Astrocyte (in vitro differentiated cells and primary cell): ENCODE measurements around the gene POLG. TPM values are rescaled to one million over a fixed set of nuclear protein-coding genes. Genes with fewer than 3 reads are reported as not detected.

Experiments used
- DNase-seq: peaks from one replicate; pipeline ENCODE4 v3.0.0-alpha.2; 2010; ENCODE audit warnings: low read depth
- FAIRE-seq: peaks from 2 replicates; lab custom pipeline; 2011; peaks lifted over from hg19 to GRCh38; lab: Jason Lieb, UNC
- H2AFZ ChIP-seq: 2 replicates; pipeline ENCODE4 v1.6.0; 2012; ENCODE audit warnings: low read depth, low read length, inconsistent platforms
- H3K27ac ChIP-seq: 2 replicates; pipeline ENCODE4 v1.5.1; 2011; ENCODE audit warnings: low read depth, low read length, inconsistent platforms
- H3K27me3 ChIP-seq: 2 replicates; pipeline ENCODE4 v1.6.0; 2011; ENCODE audit warnings: low read length, inconsistent platforms; ENCODE audit not compliant: insufficient read depth
- H3K36me3 ChIP-seq: 2 replicates; pipeline ENCODE4 v1.5.1; 2011; ENCODE audit warnings: low read length, inconsistent platforms; ENCODE audit not compliant: insufficient read depth
- H3K4me1 ChIP-seq: 2 replicates; pipeline ENCODE4 v1.5.1; 2011; ENCODE audit warnings: low read length, inconsistent platforms; ENCODE audit not compliant: insufficient read depth
- H3K4me2 ChIP-seq: 2 replicates; pipeline ENCODE4 v1.6.0; 2012; ENCODE audit warnings: low read length, inconsistent platforms
- H3K4me3 ChIP-seq: 2 replicates; pipeline ENCODE4 v1.5.1; 2011; ENCODE audit warnings: low read depth, mild to moderate bottlenecking, low read length, inconsistent platforms; ENCODE audit not compliant: insufficient read depth
- H3K79me2 ChIP-seq: 2 replicates; pipeline ENCODE4 v1.6.0; 2012; ENCODE audit warnings: mild to moderate bottlenecking, low read length, inconsistent platforms; ENCODE audit not compliant: insufficient read depth
- H3K9ac ChIP-seq: 2 replicates; pipeline ENCODE4 v1.6.0; 2012; ENCODE audit warnings: mild to moderate bottlenecking, low read length, inconsistent platforms
- H3K9me3 ChIP-seq: 2 replicates; pipeline ENCODE4 v1.5.1; 2012; ENCODE audit warnings: low read depth, mild to moderate bottlenecking, low read length, inconsistent platforms; ENCODE audit not compliant: insufficient read depth
- H4K20me1 ChIP-seq: 2 replicates; pipeline ENCODE4 v1.6.0; 2012; ENCODE audit warnings: low read length, inconsistent platforms; ENCODE audit not compliant: insufficient read depth
- H3K27ac Mint-ChIP-seq: one replicate; pipeline ENCODE4 v1.8.0; 2021; ENCODE audit warnings: mild to moderate bottlenecking, mixed read lengths; ENCODE audit not compliant: unreplicated experiment
- H3K27me3 Mint-ChIP-seq: one replicate; pipeline ENCODE4 v1.8.0; 2021; ENCODE audit warnings: low read depth, mixed read lengths; ENCODE audit not compliant: unreplicated experiment
- H3K36me3 Mint-ChIP-seq: one replicate; pipeline ENCODE4 v1.8.0; 2021; ENCODE audit warnings: low read depth, mixed read lengths; ENCODE audit not compliant: unreplicated experiment
- H3K4me1 Mint-ChIP-seq: one replicate; pipeline ENCODE4 v1.8.0; 2021; ENCODE audit warnings: low read depth, mixed read lengths; ENCODE audit not compliant: unreplicated experiment
- H3K4me3 Mint-ChIP-seq: one replicate; pipeline ENCODE4 v1.8.0; 2021; ENCODE audit warnings: mild to moderate bottlenecking, moderate library complexity, mixed read lengths; ENCODE audit not compliant: unreplicated experiment
- H3K9me3 Mint-ChIP-seq: one replicate; pipeline ENCODE4 v1.8.0; 2021; ENCODE audit warnings: mild to moderate bottlenecking, mixed read lengths; ENCODE audit not compliant: unreplicated experiment
- EZH2 ChIP-seq: IDR thresholded peaks from 2 replicates; pipeline ENCODE4 v1.6.1; 2012; ENCODE audit warnings: mild to moderate bottlenecking, low read length, inconsistent platforms; ENCODE audit not compliant: insufficient read depth
- total RNA-seq: library from RNA; stranded (reverse); gene quantifications from 2 replicates; pipeline ENCODE4 v1.2.1, GENCODE V29; 2021
- TF ChIP-seq, protein P1 (sequence below): IDR thresholded peaks from 2 replicates; pipeline ENCODE4 v1.5.1; 2011; ENCODE audit warnings: low read depth, mild to moderate bottlenecking, inconsistent platforms, low read length, moderate library complexity; ENCODE audit not compliant: insufficient read depth

Gene POLG
- total RNA-seq, 1 donor from 2014 or later, result 54.4 TPM

- Histone ChIP-seq H3K9me3 (no peaks in the 10 kb centered on the region), H3K27me3 (peaks cover 84% of the 10 kb centered on the region), H2AFZ (no peak overlapping the region), H3K9ac (no peak overlapping the region), H3K4me2 (peak overlapping the region; percentile 95), H3K36me3 (no peaks in the 10 kb centered on the region), H4K20me1 (peaks cover 9% of the 10 kb centered on the region), H3K4me3 (no peak overlapping the region), H3K4me1 (no peaks in the 10 kb centered on the region), H3K79me2 (no peaks in the 10 kb centered on the region), H3K27ac (no peak overlapping the region)
- H3K36me3 Mint-ChIP-seq, result no peaks in the 10 kb centered on the region
- no peak overlapping the region for H3K4me3 Mint-ChIP-seq
- H3K4me1 Mint-ChIP-seq, result no peaks in the 10 kb centered on the region
- peaks cover 1% of the 10 kb centered on the region for H3K9me3 Mint-ChIP-seq
- no peak overlapping the region for H3K27ac Mint-ChIP-seq
- TF ChIP-seq, protein P1, sequence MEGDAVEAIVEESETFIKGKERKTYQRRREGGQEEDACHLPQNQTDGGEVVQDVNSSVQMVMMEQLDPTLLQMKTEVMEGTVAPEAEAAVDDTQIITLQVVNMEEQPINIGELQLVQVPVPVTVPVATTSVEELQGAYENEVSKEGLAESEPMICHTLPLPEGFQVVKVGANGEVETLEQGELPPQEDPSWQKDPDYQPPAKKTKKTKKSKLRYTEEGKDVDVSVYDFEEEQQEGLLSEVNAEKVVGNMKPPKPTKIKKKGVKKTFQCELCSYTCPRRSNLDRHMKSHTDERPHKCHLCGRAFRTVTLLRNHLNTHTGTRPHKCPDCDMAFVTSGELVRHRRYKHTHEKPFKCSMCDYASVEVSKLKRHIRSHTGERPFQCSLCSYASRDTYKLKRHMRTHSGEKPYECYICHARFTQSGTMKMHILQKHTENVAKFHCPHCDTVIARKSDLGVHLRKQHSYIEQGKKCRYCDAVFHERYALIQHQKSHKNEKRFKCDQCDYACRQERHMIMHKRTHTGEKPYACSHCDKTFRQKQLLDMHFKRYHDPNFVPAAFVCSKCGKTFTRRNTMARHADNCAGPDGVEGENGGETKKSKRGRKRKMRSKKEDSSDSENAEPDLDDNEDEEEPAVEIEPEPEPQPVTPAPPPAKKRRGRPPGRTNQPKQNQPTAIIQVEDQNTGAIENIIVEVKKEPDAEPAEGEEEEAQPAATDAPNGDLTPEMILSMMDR, result no peak
- peak; percentile 58 for TF ChIP-seq EZH2
- peaks cover 84% of the 10 kb centered on the region for H3K27me3 Mint-ChIP-seq
- DNase-seq (no peak), FAIRE-seq (no peak)
Observed at GRCh38 chr15:89359471-89360293, 25.1 kb upstream of the POLG start.

DNA sequence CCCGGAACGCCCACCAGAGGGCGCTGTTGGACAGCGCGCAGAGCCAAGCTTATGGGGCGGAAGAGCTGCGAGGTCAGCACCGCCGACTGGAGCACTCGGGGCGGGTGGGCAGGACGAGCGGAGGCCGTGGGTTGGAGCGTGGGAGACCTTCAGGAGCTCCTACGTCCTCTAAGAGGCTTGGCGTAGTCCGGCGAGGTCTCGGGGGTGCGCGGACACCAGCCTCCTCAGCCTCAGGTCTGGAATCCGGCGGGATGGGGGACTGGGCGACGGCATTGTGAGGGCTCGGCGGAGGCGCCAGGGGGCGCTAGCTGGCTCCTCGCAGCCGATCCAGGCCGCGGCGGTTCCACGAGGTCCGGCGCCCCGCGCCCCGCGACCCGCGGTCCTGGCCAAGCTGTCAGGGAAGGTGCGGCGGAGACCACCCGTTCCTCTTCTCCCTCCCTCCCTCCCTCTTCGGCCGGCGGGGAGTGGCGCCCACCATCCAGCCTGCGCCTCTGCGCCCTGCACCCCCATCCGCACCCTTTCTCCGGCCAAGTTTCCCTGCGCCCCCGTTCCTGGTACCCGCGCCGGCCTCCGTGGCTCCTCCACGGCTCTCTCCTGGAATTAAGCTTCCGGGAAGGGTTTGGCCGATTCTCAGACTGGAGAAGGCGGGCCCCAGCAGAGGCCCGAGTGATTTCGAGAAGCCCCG, 24.3 kb upstream of the POLG start:
- Mint-ChIP-seq H3K27ac (no peak overlapping the region), H3K4me1 (no peaks in the 10 kb centered on the region), H3K4me3 (peak overlapping the region; percentile 78), H3K36me3 (no peaks in the 10 kb centered on the region), H3K27me3 (peaks cover 82% of the 10 kb centered on the region), H3K9me3 (peaks cover 3% of the 10 kb centered on the region)
- Histone ChIP-seq H3K36me3 (no peaks in the 10 kb centered on the region), H3K9ac (no peak overlapping the region), H3K27me3 (peaks cover 80% of the 10 kb centered on the region), H3K4me3 (peak overlapping the region; percentile 51), H3K9me3 (no peaks in the 10 kb centered on the region), H3K4me2 (peak overlapping the region; percentile 95), H4K20me1 (peaks cover 9% of the 10 kb centered on the region), H3K4me1 (no peaks in the 10 kb centered on the region), H2AFZ (peak overlapping the region; percentile 88), H3K27ac (no peak overlapping the region), H3K79me2 (no peaks in the 10 kb centered on the region)
- DNase-seq (peak; percentile 32), FAIRE-seq (no peak)
- TF ChIP-seq EZH2, result peak; percentile 73
- TF ChIP-seq, protein P1, result peak; percentile 60

DNA sequence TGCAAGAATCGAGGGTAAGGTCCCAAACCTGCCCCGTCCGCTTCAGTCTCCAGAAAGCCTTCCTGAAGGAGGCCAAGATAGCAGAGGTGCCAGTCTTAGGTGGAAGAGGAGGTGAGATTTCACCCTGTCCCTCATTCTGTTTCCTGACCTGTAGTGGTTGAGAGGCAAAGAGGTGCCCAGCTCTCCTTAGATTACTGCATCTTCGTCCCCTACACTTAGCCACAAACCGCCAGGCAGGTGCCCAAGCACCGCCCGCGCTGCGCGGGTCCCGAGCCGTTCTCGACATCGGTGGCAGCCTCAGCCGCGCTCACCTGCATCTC, 23.8 kb upstream of the POLG start:
- no peaks in the 10 kb centered on the region for H3K4me1 ChIP-seq
- Mint-ChIP-seq H3K27me3 (peaks cover 81% of the 10 kb centered on the region), H3K9me3 (peaks cover 3% of the 10 kb centered on the region), H3K4me1 (no peaks in the 10 kb centered on the region), H3K36me3 (no peaks in the 10 kb centered on the region), H3K27ac (no peak overlapping the region), H3K4me3 (peak overlapping the region; percentile 78)
- peak overlapping the region; percentile 95 for H3K4me2 ChIP-seq
- peak overlapping the region; percentile 51 for H3K4me3 ChIP-seq
- H3K9ac ChIP-seq, result no peak overlapping the region
- peak overlapping the region; percentile 88 for H2AFZ ChIP-seq
- no peak for DNase-seq
- H3K27me3 ChIP-seq, result peaks cover 77% of the 10 kb centered on the region
- no peaks in the 10 kb centered on the region for H3K79me2 ChIP-seq
- H3K9me3 ChIP-seq, result no peaks in the 10 kb centered on the region
- H4K20me1 ChIP-seq, result peaks cover 6% of the 10 kb centered on the region
- TF ChIP-seq, protein P1, result no peak
- TF ChIP-seq EZH2, result no peak
- no peak for FAIRE-seq
- H3K36me3 ChIP-seq, result no peaks in the 10 kb centered on the region
- H3K27ac ChIP-seq, result no peak overlapping the region
